ENCODE results near the gene LILRA5. TPM values are rescaled to one million over a fixed set of nuclear protein-coding genes. Genes with fewer than 3 reads are reported as not detected.

The LILRA5 gene
- total and polyA plus RNA-seq, 2 of the 4 experiments (the other 2 are of a cell fraction), result not detected

GRCh38 chr19:54302257-54302656 lies 10.7 kb downstream of the LILRA5 start:
- no CpG with 5 or more reads among the region's 4 CpGs for WGBS, 2 experiments (ENCODE audit: extremely low coverage in 2 of 2, insufficient read length in 1 of 2)
- Histone ChIP-seq H2BK120ac (ENCODE audit: low read depth, low read length) (no peak overlapping the region), H3K36me3 (ENCODE audit: control insufficient read depth, insufficient read depth, low read length) (no peaks in the 10 kb centered on the region), H2BK5ac (ENCODE audit: low read depth, low read length, poor library complexity, severe bottlenecking) (no peak overlapping the region), H4K8ac (ENCODE audit: low read depth in 2 of 2, low read length in 2 of 2) (no peak overlapping the region), H3K18ac (ENCODE audit: low read depth, low read length) (no peak overlapping the region), H3K4ac (ENCODE audit: low read depth, low read length) (no peak overlapping the region), H3K9ac (ENCODE audit: low read depth, low read length) (no peak overlapping the region), H2BK15ac (ENCODE audit: low read depth, low read length) (no peak overlapping the region), H3K4me1 (ENCODE audit: control insufficient read depth, insufficient read depth, low read length) (no peaks in the 10 kb centered on the region), H3K27me3 (ENCODE audit: control insufficient read depth, insufficient read depth, low read length) (no peaks in the 10 kb centered on the region), H3K27ac (ENCODE audit: insufficient read depth, low read length) (no peak overlapping the region), H4K5ac (ENCODE audit: low read depth, low read length) (no peak overlapping the region), H3K79me1 (ENCODE audit: low read depth in 1 of 2, low read length in 2 of 2) (no peaks in the 10 kb centered on the region), H3K14ac (replicated peaks; ENCODE audit: low read depth, low read length) (no peak overlapping the region), H3K9me3 (ENCODE audit: control insufficient read depth, insufficient read depth, low read length) (peaks cover 7% of the 10 kb centered on the region), H2AK5ac (ENCODE audit: low read depth, low read length) (no peak overlapping the region), H4K20me1 (ENCODE audit: insufficient read depth, low read length) (no peaks in the 10 kb centered on the region), H2AFZ (replicated peaks; ENCODE audit: low read length, poor library complexity) (no peak overlapping the region), H3K56ac (ENCODE audit: extremely low read depth, insufficient read depth, low read length) (no peak overlapping the region), H2AK9ac (replicated peaks; ENCODE audit: low read depth, low read length, poor library complexity) (no peak overlapping the region), H3K4me3 (ENCODE audit: insufficient read depth, low read depth, low read length) (no peak overlapping the region), H3K23ac (ENCODE audit: low read depth, low read length) (no peak overlapping the region), H3K4me2 (ENCODE audit: low read depth, low read length) (no peak overlapping the region), H3K9me1 (ENCODE audit: insufficient read depth, low read length) (no peaks in the 10 kb centered on the region), H4K91ac (ENCODE audit: insufficient read depth, low read depth, low read length) (no peak overlapping the region), H2BK20ac (ENCODE audit: low read depth, low read length) (no peak overlapping the region)
- no peak for TF ChIP-seq MAFK (IDR thresholded peaks at IDR 0.05; ENCODE audit: low read depth, low read length)
- no peak for TF ChIP-seq CTCF (conservative IDR thresholded peaks at IDR 0.05; ENCODE audit: low read depth, low read length)
- no peak for TF ChIP-seq CEBPB (IDR thresholded peaks at IDR 0.05; ENCODE audit: low read depth, low read length)
- TF ChIP-seq RFX5 (IDR thresholded peaks at IDR 0.05; ENCODE audit: low read depth, low read length), result no peak
- TF ChIP-seq USF2 (IDR thresholded peaks at IDR 0.05; ENCODE audit: low read depth, low read length), result no peak
- TF ChIP-seq BHLHE40 (IDR thresholded peaks at IDR 0.05; ENCODE audit: low read depth, low read length), result no peak
- TF ChIP-seq RCOR1 (IDR thresholded peaks at IDR 0.05; ENCODE audit: insufficient replicate concordance, low read length), result no peak
- no peak for TF ChIP-seq POLR2A (IDR thresholded peaks at IDR 0.05; ENCODE audit: low read depth, low read length)
- no peak for TF ChIP-seq MAZ (IDR thresholded peaks at IDR 0.05; ENCODE audit: borderline replicate concordance, low read depth, low read length)
- no peak for TF ChIP-seq NFE2L2 (IDR thresholded peaks at IDR 0.05; ENCODE audit: low read depth, low read length)
- no peak for TF ChIP-seq CHD1 (IDR thresholded peaks at IDR 0.05; ENCODE audit: low read depth, low read length)
- no peak for TF ChIP-seq MXI1 (IDR thresholded peaks at IDR 0.05; ENCODE audit: borderline replicate concordance, low read depth, low read length)
- TF ChIP-seq RAD21 (IDR thresholded peaks at IDR 0.05; ENCODE audit: low read length), result no peak
- TF ChIP-seq ELK1 (IDR thresholded peaks at IDR 0.05; ENCODE audit: borderline replicate concordance, low read depth, low read length), result no peak
- no peak for TF ChIP-seq SMC3 (IDR thresholded peaks at IDR 0.05; ENCODE audit: low read depth, low read length)
- no peak for TF ChIP-seq FOS (IDR thresholded peaks at IDR 0.05; ENCODE audit: low read depth, low read length)
- dilution Hi-C loops (cut with HindIII; ENCODE audit: low sequenced_read_pairs, unreplicated experiment), result no loop called here
- BruUV-seq (replicated peaks), result no TSS peak
- ChIA-PET POLR2A (ENCODE audit: unreplicated experiment) (no interaction called here), CTCF (no interaction called here)
- no peak for DNase-seq
- intact Hi-C loops (cut with micrococcal nuclease), result no loop called here
- ATAC-seq (ENCODE audit: low read depth), result no peak
- in situ Hi-C loops (cut with MboI; ENCODE audit: low sequenced_read_pairs), result no loop called here

Measured in IMR-90 (cell line).